ENCODE measurements around the gene LAMB3. TPM values are rescaled to one million over a fixed set of nuclear protein-coding genes. Genes with fewer than 3 reads are reported as not detected.

Gene LAMB3
- total and polyA plus RNA-seq, 10 of the 15 experiments (the other 5 are each of a cell fraction or from before 2014, with no cell fraction given), result 0.04 to 1.8 (median 0.10) TPM; not detected in 1

DNA sequence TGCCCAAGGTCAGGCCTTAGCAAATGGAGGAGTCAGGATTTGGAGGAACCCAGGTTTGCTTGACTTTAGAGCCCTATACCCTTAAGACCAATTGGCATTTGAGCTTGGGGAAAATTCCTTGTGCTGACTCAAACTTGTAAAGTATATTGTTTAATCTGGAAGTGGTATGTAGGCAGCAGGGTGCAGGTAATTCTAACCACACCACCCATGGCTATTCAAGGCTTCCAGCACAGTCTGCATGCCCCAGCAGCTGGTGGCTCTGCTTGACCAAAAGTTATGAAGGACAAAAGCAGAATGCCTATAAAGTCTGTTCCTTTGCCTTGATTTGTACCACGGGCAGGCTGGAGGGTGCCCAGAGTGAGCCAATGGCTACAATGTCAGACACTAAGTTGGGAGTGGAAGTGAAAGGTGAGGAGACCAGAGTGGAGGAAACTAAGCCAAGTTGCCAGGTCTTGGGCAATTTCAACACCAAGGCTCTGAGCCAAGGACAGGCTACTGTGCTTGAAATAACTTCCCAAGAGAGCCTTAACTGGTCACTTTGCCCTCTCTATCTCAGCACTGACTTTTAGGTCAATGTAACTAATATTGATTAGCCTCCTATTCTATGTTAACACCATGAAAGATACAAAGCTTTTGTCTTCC lies 18.3 kb upstream of the LAMB3 start:
- peaks cover 18% of the 10 kb centered on the region for H3K4me1 ChIP-seq (ENCODE audit: control insufficient read depth, insufficient read depth, low read length)
- no peak overlapping the region for H3K9ac ChIP-seq (ENCODE audit: control insufficient read depth, insufficient read depth, low read length)
- BruUV-seq (replicated peaks), result no TSS peak
- intact Hi-C loops (cut with micrococcal nuclease; ENCODE audit: unreplicated experiment) (loop anchor here (10.0 kb wide), 1 partner anchor 1846 kb away; no protein-coding TSS in a partner anchor), in situ Hi-C loops (cut with MboI) (no loop called here)
- no peaks in the 10 kb centered on the region for H3K36me3 ChIP-seq (ENCODE audit: control insufficient read depth in 2 of 2, insufficient read depth in 2 of 2, low read length in 1 of 2)
- SMC1A ChIA-PET (ENCODE audit: uncharacterized antibody, unreplicated experiment), result interaction anchor here (0.6 to 10.1 kb wide), 4 partner anchors 17 to 671 kb away, joined by 3 to 261 read pairs (median 3); partner anchors contain the start of gene LAMB3
- CTCF ChIA-PET, result interaction anchor here (1.3 to 1.5 kb wide), 2 partner anchors 16 to 78 kb away, joined by 4 read pairs; no protein-coding TSS in a partner anchor
- no peaks in the 10 kb centered on the region; a peak in 2 of 4 replicates for H3K27me3 ChIP-seq (replicated peaks in 1 of 2; ENCODE audit: control insufficient read depth in 2 of 2, insufficient read depth in 2 of 2, low read length in 1 of 2)
- no peak overlapping the region for H2AFZ ChIP-seq (ENCODE audit: control insufficient read depth, low read depth, low read length)
- POLR2A ChIA-PET, result interaction anchor here (1.2 to 6.2 kb wide), 3 partner anchors 12 to 18 kb away, joined by 3 to 43 read pairs (median 5); no protein-coding TSS in a partner anchor
- H3K4me3 ChIP-seq, result no peak overlapping the region
- no peaks in the 10 kb centered on the region for H3K79me2 ChIP-seq (ENCODE audit: control insufficient read depth, insufficient read depth, low read length)
- H3K9me3 ChIP-seq (replicated peaks; ENCODE audit: control insufficient read depth, insufficient read depth, low read length), result no peaks in the 10 kb centered on the region
- FAIRE-seq (no peak), DNase-seq (ENCODE audit: low read depth, low spot score) (no peak), ATAC-seq (no peak)
- no peaks in the 10 kb centered on the region for H4K20me1 ChIP-seq (ENCODE audit: control insufficient read depth, insufficient read depth)
- RAD21 ChIA-PET (ENCODE audit: unreplicated experiment), result interaction anchor here (1.2 to 1.4 kb wide), 2 partner anchors 13 to 18 kb away, joined by 4 to 6 read pairs; partner anchors contain the start of gene LAMB3
- TF ChIP-seq, protein P1, sequence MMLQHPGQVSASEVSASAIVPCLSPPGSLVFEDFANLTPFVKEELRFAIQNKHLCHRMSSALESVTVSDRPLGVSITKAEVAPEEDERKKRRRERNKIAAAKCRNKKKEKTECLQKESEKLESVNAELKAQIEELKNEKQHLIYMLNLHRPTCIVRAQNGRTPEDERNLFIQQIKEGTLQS (IDR thresholded peaks at IDR 0.05; ENCODE audit: borderline replicate concordance, extremely low read depth, low read depth, low read length), result no peak
- TF ChIP-seq JUND (IDR thresholded peaks at IDR 0.05; ENCODE audit: low read depth, low read length) (no peak), SMAD5 (IDR thresholded peaks at IDR 0.05; ENCODE audit: low read depth) (no peak), EED (IDR thresholded peaks at IDR 0.05; ENCODE audit: low read depth) (no peak), NR2F1 (conservative IDR thresholded peaks at IDR 0.05) (no peak), MAX (IDR thresholded peaks at IDR 0.05; ENCODE audit: low read depth, low read length) (no peak)
- TF ChIP-seq, protein P2, sequence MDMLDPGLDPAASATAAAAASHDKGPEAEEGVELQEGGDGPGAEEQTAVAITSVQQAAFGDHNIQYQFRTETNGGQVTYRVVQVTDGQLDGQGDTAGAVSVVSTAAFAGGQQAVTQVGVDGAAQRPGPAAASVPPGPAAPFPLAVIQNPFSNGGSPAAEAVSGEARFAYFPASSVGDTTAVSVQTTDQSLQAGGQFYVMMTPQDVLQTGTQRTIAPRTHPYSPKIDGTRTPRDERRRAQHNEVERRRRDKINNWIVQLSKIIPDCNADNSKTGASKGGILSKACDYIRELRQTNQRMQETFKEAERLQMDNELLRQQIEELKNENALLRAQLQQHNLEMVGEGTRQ (IDR thresholded peaks at IDR 0.05; ENCODE audit: borderline replicate concordance, low read depth, low read length), result no peak
- TF ChIP-seq, protein P3, sequence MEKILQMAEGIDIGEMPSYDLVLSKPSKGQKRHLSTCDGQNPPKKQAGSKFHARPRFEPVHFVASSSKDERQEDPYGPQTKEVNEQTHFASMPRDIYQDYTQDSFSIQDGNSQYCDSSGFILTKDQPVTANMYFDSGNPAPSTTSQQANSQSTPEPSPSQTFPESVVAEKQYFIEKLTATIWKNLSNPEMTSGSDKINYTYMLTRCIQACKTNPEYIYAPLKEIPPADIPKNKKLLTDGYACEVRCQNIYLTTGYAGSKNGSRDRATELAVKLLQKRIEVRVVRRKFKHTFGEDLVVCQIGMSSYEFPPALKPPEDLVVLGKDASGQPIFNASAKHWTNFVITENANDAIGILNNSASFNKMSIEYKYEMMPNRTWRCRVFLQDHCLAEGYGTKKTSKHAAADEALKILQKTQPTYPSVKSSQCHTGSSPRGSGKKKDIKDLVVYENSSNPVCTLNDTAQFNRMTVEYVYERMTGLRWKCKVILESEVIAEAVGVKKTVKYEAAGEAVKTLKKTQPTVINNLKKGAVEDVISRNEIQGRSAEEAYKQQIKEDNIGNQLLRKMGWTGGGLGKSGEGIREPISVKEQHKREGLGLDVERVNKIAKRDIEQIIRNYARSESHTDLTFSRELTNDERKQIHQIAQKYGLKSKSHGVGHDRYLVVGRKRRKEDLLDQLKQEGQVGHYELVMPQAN (conservative IDR thresholded peaks at IDR 0.05), result no peak
- no peak overlapping the region for H3K27ac ChIP-seq (ENCODE audit: control insufficient read depth, insufficient read depth)
- no peak overlapping the region for H3K4me2 ChIP-seq (ENCODE audit: control insufficient read depth, insufficient read depth)
- 86% methylated on average over 1 of the region's 1 CpG for WGBS (ENCODE audit: insufficient coverage, insufficient replicate concordance, low lambda C conversion rate, missing lambda C conversion rate)
